Measurements from ENCODE around the gene UNC5A. TPM values are rescaled to one million over a fixed set of nuclear protein-coding genes. Genes with fewer than 3 reads are reported as not detected.
A peak's percentile ranks its signal among the peaks of the same experiment; 100 is the strongest.

UNC5A gene
- total and polyA plus RNA-seq, 8 donors = 0.09 to 3.6 (median 0.32) TPM

GRCh38 chr5:176851380-176851779, 41.0 kb downstream of the UNC5A start:
- DNase-seq (peak in 1 of 6 donors; percentile 42), FAIRE-seq (no peak), ATAC-seq (no peak)
- no peaks in the 10 kb centered on the region for H3K9me3 ChIP-seq
- H3K4me1 ChIP-seq = no peaks in the 10 kb centered on the region
- H3K27ac ChIP-seq = no peak overlapping the region
- intact Hi-C loops (cut with DNase I) = no loop called here
- no peaks in the 10 kb centered on the region for H3K27me3 ChIP-seq
- TF ChIP-seq CTCF (IDR thresholded peaks at IDR 0.05) = no peak
- H3K36me3 ChIP-seq = no peaks in the 10 kb centered on the region
- no peak overlapping the region for H3K4me3 ChIP-seq
- 61 to 75% methylated on average over 12 of the region's 12 CpGs for WGBS, 2 donors

GRCh38 chr5:176851871-176852658, 41.7 kb downstream of the UNC5A start:
- 33 to 35% methylated on average over 17 of the region's 17 CpGs for WGBS, 2 donors
- Histone ChIP-seq H3K36me3 (no peaks in the 10 kb centered on the region), H3K4me1 (no peaks in the 10 kb centered on the region), H3K4me3 (no peak overlapping the region), H3K27ac (no peak overlapping the region), H3K27me3 (no peaks in the 10 kb centered on the region), H3K9me3 (no peaks in the 10 kb centered on the region)
- intact Hi-C loops (cut with DNase I) = no loop called here
- FAIRE-seq (no peak), ATAC-seq (peak in 2 of 4 donors; percentile 34 to 48), DNase-seq (peak in 1 of 6 donors; percentile 55)
- TF ChIP-seq CTCF (IDR thresholded peaks at IDR 0.05) = no peak

- Histone ChIP-seq H3K9me3 (no peaks in the 10 kb centered on the region), H3K36me3 (no peaks in the 10 kb centered on the region), H3K27me3 (no peaks in the 10 kb centered on the region), H3K4me1 (no peaks in the 10 kb centered on the region), H3K27ac (no peak overlapping the region), H3K4me3 (no peak overlapping the region)
- FAIRE-seq = no peak
- TF ChIP-seq CTCF (IDR thresholded peaks at IDR 0.05) = no peak
- 73 to 77% methylated on average over 19 to 20 of the region's 20 CpGs for WGBS, 2 donors
- no peak for ATAC-seq
- intact Hi-C loops (cut with DNase I) = no loop called here
- DNase-seq = peak in 1 of 6 donors; percentile 45
These were observed 42.9 kb downstream of the UNC5A start for GRCh38 chr5:176853151-176853778.

- no peaks in the 10 kb centered on the region for H3K4me1 ChIP-seq
- no peaks in the 10 kb centered on the region for H3K9me3 ChIP-seq
- no peak overlapping the region for H3K4me3 ChIP-seq
- WGBS, 2 donors = 54 to 60% methylated on average over 8 of the region's 8 CpGs
- H3K36me3 ChIP-seq = no peaks in the 10 kb centered on the region
- TF ChIP-seq CTCF (IDR thresholded peaks at IDR 0.05) = no peak
- no peaks in the 10 kb centered on the region for H3K27me3 ChIP-seq
- no peak for FAIRE-seq
- ATAC-seq = no peak
- intact Hi-C loops (cut with DNase I) = no loop called here
- H3K27ac ChIP-seq = no peak overlapping the region
- peak in 1 of 6 donors; percentile 41 for DNase-seq
These were observed 43.8 kb downstream of the UNC5A start for GRCh38 chr5:176854164-176854563.

- H3K9me3 ChIP-seq = no peaks in the 10 kb centered on the region
- TF ChIP-seq CTCF (IDR thresholded peaks at IDR 0.05) = no peak
- H3K27ac ChIP-seq = no peak overlapping the region
- peak in 1 of 6 donors; percentile 50 for DNase-seq
- no peaks in the 10 kb centered on the region for H3K36me3 ChIP-seq
- no peaks in the 10 kb centered on the region for H3K4me1 ChIP-seq
- intact Hi-C loops (cut with DNase I) = no loop called here
- H3K4me3 ChIP-seq = no peak overlapping the region
- WGBS, 2 donors = 85 to 92% methylated on average over 17 to 18 of the region's 18 CpGs
- H3K27me3 ChIP-seq = no peaks in the 10 kb centered on the region
- FAIRE-seq = no peak
- ATAC-seq = no peak
These were observed 45.2 kb downstream of the UNC5A start for GRCh38 chr5:176855598-176855997.

Measured in pancreas (tissue), 10 donors.